Ectodermal cell (in vitro differentiated cells): ENCODE data around the gene NUAK1.

Experiments used
- H3K27ac ChIP-seq: 2 replicates; pipeline ENCODE4 v1.7.0; 2013; ENCODE audit warnings: mild to moderate bottlenecking, low read depth, low read length; ENCODE audit not compliant: insufficient read depth, poor library complexity, severe bottlenecking
- H3K27me3 ChIP-seq: 2 replicates; pipeline ENCODE4 v1.7.0; 2013; ENCODE audit warnings: mild to moderate bottlenecking, low read length; ENCODE audit not compliant: insufficient read depth, control insufficient read depth, poor library complexity, severe bottlenecking
- H3K36me3 ChIP-seq: one replicate; pipeline ENCODE4 v1.7.0; 2013; ENCODE audit warnings: low read length; ENCODE audit not compliant: control insufficient read depth, insufficient read depth
- H3K4me1 ChIP-seq: one replicate; pipeline ENCODE4 v1.7.0; 2013; ENCODE audit warnings: low read length; ENCODE audit not compliant: control insufficient read depth, insufficient read depth
- H3K4me3 ChIP-seq: 2 replicates; pipeline ENCODE4 v1.7.0; 2013; ENCODE audit warnings: low read depth, low read length, control low read depth; ENCODE audit not compliant: insufficient read depth
- H3K9me3 ChIP-seq: 2 replicates; pipeline ENCODE4 v1.7.0; 2013; ENCODE audit warnings: mild to moderate bottlenecking, low read length, moderate library complexity; ENCODE audit not compliant: control insufficient read depth
- WGBS, 2 experiments: methylation state at CpG; one replicate each; pipeline ENCODE4 v1.1.7; 2013; ENCODE audit warnings: missing lambda C conversion rate in 2 of 2; 5-methylcytosine and 5-hydroxymethylcytosine counted together

Gene NUAK1

DNA sequence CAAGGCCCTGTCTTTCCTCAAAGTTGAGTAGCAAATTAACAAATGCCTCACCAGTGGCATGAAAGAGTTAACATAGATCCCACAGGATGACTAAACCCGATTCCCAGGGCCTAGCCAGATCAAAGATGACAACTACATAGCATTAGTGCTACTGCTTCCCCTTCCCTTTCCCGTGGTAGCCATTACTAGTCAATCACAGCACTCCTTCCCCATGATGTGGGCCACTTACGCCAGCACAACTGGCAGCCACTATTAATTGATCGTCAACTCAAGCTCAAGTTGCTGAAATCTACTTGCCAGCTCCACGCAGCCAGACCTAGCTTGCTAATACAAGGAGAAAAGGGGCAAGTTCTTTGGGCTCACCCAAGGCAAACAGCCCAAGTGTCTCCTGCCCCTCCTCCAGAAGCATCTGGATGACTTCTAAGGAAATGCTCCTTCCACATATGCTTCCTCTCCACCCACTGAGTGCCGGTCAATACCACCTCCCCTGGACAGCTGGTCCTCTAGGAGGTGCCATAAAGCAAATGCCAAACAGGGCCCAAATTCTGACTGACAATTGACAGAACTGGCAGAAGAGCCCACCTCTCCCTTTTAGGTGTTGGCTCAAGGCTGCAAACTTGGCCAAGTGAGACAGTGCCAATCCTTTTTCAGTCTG lies 72.6 kb downstream of the NUAK1 start:
- peaks cover 47% of the 10 kb centered on the region for H3K36me3 ChIP-seq
- H3K9me3 ChIP-seq, result no peaks in the 10 kb centered on the region
- H3K27me3 ChIP-seq, result no peaks in the 10 kb centered on the region
- H3K27ac ChIP-seq, result no peak overlapping the region
- 60 to 61% methylated on average over 6 of the region's 6 CpGs for WGBS, 2 experiments
- no peak overlapping the region for H3K4me3 ChIP-seq
- H3K4me1 ChIP-seq, result no peaks in the 10 kb centered on the region

DNA sequence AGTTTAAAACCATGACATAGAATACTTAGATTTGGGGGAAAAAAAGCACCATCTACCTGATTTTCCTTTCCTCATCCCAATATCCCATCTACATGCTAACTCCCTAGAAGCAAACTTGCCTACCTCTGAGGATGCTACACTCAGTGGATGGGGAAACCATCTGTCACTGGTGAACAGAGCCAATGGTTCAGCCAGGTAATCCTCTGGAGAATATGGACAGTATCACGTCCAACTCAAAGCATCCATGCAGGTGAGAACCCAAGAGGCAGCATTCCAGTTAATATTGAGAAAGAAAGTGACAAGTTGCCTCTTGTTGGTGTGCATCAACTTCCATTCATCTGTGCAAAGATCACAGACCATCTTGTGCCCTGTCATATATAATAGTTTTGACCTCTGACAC lies 73.2 kb downstream of the NUAK1 start:
- Histone ChIP-seq H3K4me1 (no peaks in the 10 kb centered on the region), H3K4me3 (no peak overlapping the region), H3K9me3 (no peaks in the 10 kb centered on the region), H3K27ac (no peak overlapping the region), H3K36me3 (peaks cover 41% of the 10 kb centered on the region), H3K27me3 (no peaks in the 10 kb centered on the region)
- 97 to 98% methylated on average over 1 of the region's 1 CpG for WGBS, 2 experiments

DNA sequence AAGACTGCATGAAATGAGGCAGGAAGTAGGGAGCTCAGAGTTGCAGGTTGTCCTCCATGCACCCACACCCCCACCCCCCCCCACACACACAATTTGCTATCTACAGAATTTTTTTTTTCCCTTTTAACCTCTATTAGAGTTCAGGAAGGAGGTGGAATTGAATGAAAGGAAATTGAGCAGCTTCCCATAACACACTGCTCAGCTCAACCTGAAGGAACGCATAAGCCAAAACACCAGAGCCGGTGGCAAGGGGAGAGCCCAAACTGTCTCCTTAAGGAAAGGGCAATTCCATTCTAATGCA lies 74.1 kb downstream of the NUAK1 start:
- H3K36me3 ChIP-seq, result peaks cover 32% of the 10 kb centered on the region
- no peak overlapping the region for H3K27ac ChIP-seq
- WGBS, 2 experiments, result 97 to 99% methylated on average over 2 of the region's 2 CpGs
- no peak overlapping the region for H3K4me3 ChIP-seq
- H3K9me3 ChIP-seq, result no peaks in the 10 kb centered on the region
- no peaks in the 10 kb centered on the region for H3K27me3 ChIP-seq
- H3K4me1 ChIP-seq, result no peaks in the 10 kb centered on the region

DNA sequence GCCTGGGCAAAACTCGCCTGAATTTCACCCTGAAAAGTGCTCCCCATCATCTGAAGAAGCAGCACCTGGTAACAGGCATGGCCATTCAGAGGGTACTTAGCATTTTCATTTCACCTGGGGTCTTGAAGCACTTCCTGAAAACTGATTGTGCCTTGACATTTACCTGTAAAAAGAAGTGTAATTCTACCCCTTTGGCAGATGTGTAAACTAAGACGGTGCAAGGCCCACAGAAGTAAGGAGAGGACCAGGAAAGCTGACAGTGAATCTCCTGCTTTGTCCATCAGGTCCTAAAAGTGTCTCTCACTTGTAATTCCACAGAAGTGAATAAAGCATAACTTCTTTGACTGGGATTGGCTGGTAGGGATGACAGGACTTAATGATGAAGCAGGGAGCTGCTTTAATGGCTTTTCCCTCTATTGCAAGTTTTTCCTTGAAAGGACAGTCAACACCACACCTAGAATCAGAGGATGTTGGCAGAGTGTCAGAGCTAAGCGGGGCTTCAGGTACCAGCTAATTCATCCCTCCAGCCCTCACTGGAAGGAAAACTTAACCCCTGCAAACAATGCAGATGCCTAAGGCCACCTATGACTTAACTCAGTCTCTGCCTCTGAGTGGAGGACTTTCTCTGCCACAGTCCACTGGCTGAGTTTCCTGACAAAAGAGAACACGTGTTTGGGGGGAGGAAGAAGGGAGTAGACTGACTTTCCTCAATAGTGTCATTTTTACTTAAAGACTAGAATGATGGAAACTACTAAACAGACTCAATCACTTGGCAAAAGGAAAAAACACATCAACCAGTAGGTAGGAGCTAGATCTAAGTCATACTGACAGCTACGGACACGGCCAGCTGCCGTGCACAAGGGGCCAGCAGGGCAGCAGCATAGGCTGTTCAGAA lies 74.7 kb downstream of the NUAK1 start:
- H3K4me3 ChIP-seq, result no peak overlapping the region
- no peaks in the 10 kb centered on the region for H3K27me3 ChIP-seq
- WGBS, 2 experiments, result 90 to 92% methylated on average over 7 of the region's 7 CpGs
- no peaks in the 10 kb centered on the region for H3K9me3 ChIP-seq
- H3K27ac ChIP-seq, result no peak overlapping the region
- no peaks in the 10 kb centered on the region for H3K4me1 ChIP-seq
- H3K36me3 ChIP-seq, result peaks cover 29% of the 10 kb centered on the region

DNA sequence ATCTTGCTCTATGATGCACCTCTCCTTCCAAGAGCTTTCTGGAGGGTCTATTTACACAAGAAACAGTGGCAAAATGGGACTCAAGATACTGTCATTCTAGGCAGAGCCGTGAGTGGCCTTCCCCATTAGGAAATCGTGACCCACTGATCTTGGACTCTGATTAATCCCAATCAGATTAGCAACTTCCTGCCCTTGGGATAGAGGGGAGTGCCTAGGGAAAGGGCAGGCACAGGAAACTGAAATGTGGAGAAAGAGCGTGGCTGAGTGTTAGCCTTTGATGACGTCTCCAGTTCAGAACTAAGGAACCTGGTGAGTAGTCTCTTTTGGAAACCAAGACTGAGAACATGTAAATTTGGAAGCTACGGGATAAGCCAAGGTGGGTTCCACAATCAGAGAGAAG lies 76.1 kb downstream of the NUAK1 start:
- 91% methylated on average over 5 of the region's 5 CpGs for WGBS, 2 experiments
- Histone ChIP-seq H3K36me3 (peaks cover 22% of the 10 kb centered on the region), H3K27ac (no peak overlapping the region), H3K9me3 (no peaks in the 10 kb centered on the region), H3K4me3 (no peak overlapping the region), H3K4me1 (no peaks in the 10 kb centered on the region), H3K27me3 (no peaks in the 10 kb centered on the region)

DNA sequence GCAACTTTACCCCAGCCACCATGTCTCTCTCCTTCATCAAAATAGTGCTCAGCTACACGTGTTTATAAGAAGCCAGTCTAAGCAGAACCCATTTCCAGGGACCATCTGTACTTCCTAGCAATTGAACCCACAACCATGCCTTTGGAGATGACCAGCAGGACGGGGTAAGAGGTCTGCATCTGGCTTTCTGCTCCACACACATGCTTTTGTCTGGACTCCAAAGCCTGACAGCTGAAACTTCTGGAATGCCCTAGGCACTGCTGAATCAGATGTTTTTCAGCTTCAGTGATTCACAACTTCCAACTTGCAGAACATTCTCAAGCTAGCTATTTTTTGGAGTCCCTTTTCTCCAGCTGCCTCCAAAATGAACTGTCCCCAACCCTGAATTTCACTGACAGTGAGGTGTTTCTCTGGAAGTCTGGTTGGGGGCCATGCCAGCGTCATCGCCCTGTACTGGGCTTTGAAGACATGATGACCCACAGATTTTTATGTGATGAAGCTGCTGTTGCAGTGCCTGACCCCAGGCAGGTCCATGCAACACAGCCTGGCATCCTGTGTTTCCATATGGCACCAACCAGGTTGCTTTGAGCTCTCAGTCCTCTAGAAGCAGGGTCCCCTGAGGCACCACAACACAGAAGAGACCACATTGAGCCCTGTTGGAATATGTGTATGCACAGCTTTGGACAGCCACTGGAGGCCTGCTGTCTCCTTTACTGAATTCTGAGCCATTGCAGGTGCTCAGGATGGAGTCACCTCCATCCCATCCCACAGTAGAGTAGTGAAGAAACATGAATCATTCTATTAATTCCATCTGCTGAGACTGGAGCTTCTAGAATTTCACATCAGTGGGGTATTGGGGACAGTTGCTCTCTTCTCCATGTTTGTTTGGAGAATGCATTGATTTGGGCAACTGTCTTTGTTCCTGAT lies 80.2 kb downstream of the NUAK1 start:
- 91 to 92% methylated on average over 4 of the region's 4 CpGs for WGBS, 2 experiments
- no peaks in the 10 kb centered on the region for H3K4me1 ChIP-seq
- H3K27ac ChIP-seq, result no peak overlapping the region
- no peaks in the 10 kb centered on the region for H3K36me3 ChIP-seq
- H3K4me3 ChIP-seq, result no peak overlapping the region
- H3K27me3 ChIP-seq, result no peaks in the 10 kb centered on the region
- no peaks in the 10 kb centered on the region for H3K9me3 ChIP-seq

DNA sequence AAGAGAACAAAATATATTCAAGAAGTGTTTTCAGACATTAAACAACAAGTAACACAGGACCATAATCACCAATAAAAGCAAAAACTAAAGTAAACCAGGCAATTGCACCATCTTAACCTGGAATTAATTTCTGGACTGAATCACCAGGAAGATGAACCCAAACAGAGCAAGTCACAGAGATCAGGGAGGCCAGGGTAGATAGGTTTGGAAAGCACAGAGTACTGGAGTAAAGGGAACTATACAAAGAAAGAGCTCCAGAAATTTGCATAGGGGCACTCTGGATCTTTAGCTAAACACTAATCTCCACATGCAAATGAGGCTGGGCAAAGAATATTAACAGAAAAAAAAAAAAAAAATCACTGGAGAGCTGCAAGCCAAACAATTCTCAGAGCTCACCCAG lies 84.7 kb downstream of the NUAK1 start:
- H3K36me3 ChIP-seq, result no peaks in the 10 kb centered on the region
- no peaks in the 10 kb centered on the region for H3K27me3 ChIP-seq
- no peaks in the 10 kb centered on the region for H3K9me3 ChIP-seq
- H3K4me1 ChIP-seq, result no peaks in the 10 kb centered on the region
- no peak overlapping the region for H3K27ac ChIP-seq
- no peak overlapping the region for H3K4me3 ChIP-seq

DNA sequence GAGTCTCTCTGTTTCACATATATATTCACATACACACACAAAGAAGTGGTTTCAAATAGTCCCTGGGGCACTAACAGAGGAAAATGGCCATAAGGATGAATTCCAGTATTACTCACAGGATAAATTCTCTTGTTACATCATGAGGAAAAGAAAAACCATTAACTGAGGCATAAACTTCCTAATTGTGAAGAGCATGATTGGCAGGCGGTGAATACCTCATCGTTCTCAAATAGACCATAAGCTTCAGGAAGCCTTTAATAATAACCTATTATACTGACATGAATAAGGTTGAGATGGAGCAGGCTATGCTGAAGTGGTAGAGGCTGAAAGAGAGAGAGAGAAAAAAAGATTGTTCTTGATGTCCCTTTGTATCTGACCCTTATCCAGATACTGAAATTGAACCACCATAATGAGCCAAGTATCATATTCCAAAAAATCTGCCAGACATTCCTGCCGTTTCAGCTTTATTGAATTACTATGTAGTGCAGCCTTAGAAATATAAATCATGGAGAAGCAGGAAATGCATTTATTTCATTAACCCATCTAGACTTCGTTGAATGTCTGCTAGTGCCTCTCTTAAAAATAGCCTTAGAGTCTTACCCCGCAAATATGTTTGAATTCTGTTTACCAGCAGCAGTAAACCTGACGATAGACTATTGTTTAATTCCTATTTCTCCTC lies 86.8 kb downstream of the NUAK1 start:
- no peak overlapping the region for H3K27ac ChIP-seq
- H3K36me3 ChIP-seq, result no peaks in the 10 kb centered on the region
- no peaks in the 10 kb centered on the region for H3K9me3 ChIP-seq
- H3K4me1 ChIP-seq, result no peaks in the 10 kb centered on the region
- no peaks in the 10 kb centered on the region for H3K27me3 ChIP-seq
- no peak overlapping the region for H3K4me3 ChIP-seq
- WGBS, 2 experiments, result 89 to 96% methylated on average over 4 to 6 of the region's 6 CpGs

DNA sequence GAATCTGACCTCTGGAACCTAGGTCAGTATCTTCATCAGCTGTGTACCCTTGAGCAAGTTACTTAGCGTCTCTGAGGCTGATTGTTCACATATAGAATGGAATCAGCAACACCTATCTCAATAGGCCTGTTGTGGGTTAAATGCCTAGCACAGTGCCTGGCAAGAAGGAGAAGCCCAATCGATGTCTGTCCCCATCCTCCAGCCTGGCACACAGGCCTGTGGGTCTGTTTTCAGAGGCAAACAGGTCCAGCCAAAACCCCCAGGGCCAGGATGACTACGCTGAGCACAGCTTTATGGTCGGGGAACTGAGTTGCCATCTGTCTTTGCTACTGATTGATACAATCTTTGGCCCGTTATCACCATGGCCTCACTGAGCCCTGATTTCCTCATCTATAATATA lies 89.2 kb downstream of the NUAK1 start:
- Histone ChIP-seq H3K9me3 (no peaks in the 10 kb centered on the region), H3K4me3 (no peak overlapping the region), H3K27me3 (no peaks in the 10 kb centered on the region), H3K36me3 (no peaks in the 10 kb centered on the region), H3K27ac (no peak overlapping the region), H3K4me1 (no peaks in the 10 kb centered on the region)
- WGBS, 2 experiments, result 92 to 95% methylated on average over 5 of the region's 5 CpGs
